HepG2 (cell line): Measurements from ENCODE around the gene BTN1A1. TPM values are rescaled to one million over a fixed set of nuclear protein-coding genes. Genes with fewer than 3 reads are reported as not detected.

Source experiments
- ATF6 ChIP-seq: sonication (generic); formaldehyde crosslinking; conservative IDR thresholded peaks from 2 replicates; pipeline ENCODE4 v1.4.0; 2020; ENCODE audit warnings: missing genetic modification reagents
- CBX5 ChIP-seq: sonication (generic); formaldehyde crosslinking; IDR thresholded peaks from 2 replicates; pipeline ENCODE4 v1.4.0; 2020; ENCODE audit warnings: missing genetic modification reagents, borderline replicate concordance
- CCDC6 ChIP-seq: sonication (generic); formaldehyde crosslinking; IDR thresholded peaks from 2 replicates; pipeline ENCODE4 v1.8.1; 2022; ENCODE audit warnings: mild to moderate bottlenecking, missing genetic modification reagents, moderate library complexity
- EED ChIP-seq: sonication (generic); formaldehyde crosslinking; IDR thresholded peaks from 2 replicates; pipeline ENCODE4 v1.5.0; 2020; ENCODE audit warnings: mild to moderate bottlenecking, missing genetic modification reagents
- HIVEP1 ChIP-seq: sonication (generic); formaldehyde crosslinking; IDR thresholded peaks from 2 replicates; pipeline ENCODE4 v1.4.0; 2020; ENCODE audit warnings: mild to moderate bottlenecking, missing genetic modification reagents
- IKZF5 ChIP-seq: IDR thresholded peaks from 2 replicates; pipeline ENCODE4 v1.6.1; 2018; ENCODE audit warnings: missing genetic modification reagents, mild to moderate bottlenecking, missing compliant biosample characterization
- KAT2B ChIP-seq: fragments of 150-350 bp; IDR thresholded peaks from 2 replicates; pipeline ENCODE4 v1.6.1; 2014; ENCODE audit warnings: low read depth, low read length, borderline replicate concordance
- MIXL1 ChIP-seq: IDR thresholded peaks from 2 replicates; pipeline ENCODE4 v1.6.1; 2016
- MLXIP ChIP-seq: sonication (generic); formaldehyde crosslinking; IDR thresholded peaks from 2 replicates; pipeline ENCODE4 v1.9.0; 2021; ENCODE audit warnings: missing genetic modification reagents, borderline replicate concordance
- NCOR1 ChIP-seq: fragments of 200-600 bp; sonication (generic); IDR thresholded peaks from 2 replicates; pipeline ENCODE4 v1.7.0; 2017; ENCODE audit warnings: antibody characterized with exemption, low read length, borderline replicate concordance
- PBX2 ChIP-seq: IDR thresholded peaks from 2 replicates; pipeline ENCODE4 v1.6.1; 2016; ENCODE audit warnings: control low read depth
- PTBP1 ChIP-seq: fragments of 200-400 bp; formaldehyde crosslinking; IDR thresholded peaks from 2 replicates; pipeline ENCODE4 v1.6.1; 2018; ENCODE audit warnings: low read length, low read depth; ENCODE audit not compliant: poor library complexity, severe bottlenecking
- SALL1 ChIP-seq: sonication (generic); formaldehyde crosslinking; IDR thresholded peaks from 2 replicates; pipeline ENCODE4 v1.8.0; 2022; ENCODE audit warnings: mild to moderate bottlenecking, missing genetic modification reagents
- SMAD9 ChIP-seq: sonication (generic); formaldehyde crosslinking; IDR thresholded peaks from 2 replicates; pipeline ENCODE4 v1.5.1; 2020; ENCODE audit warnings: mild to moderate bottlenecking, missing genetic modification reagents
- SYNCRIP ChIP-seq: fragments of 200-400 bp; formaldehyde crosslinking; IDR thresholded peaks from 2 replicates; pipeline ENCODE4 v1.6.1; 2018; ENCODE audit warnings: mild to moderate bottlenecking, low read depth, low read length; ENCODE audit not compliant: insufficient read depth
- ZNF510 ChIP-seq: sonication (generic); formaldehyde crosslinking; IDR thresholded peaks from 2 replicates; pipeline ENCODE4 v1.4.0; 2020; ENCODE audit warnings: low read depth, mild to moderate bottlenecking, missing genetic modification reagents
- polyA plus RNA-seq, 8 experiments: library from polyadenylated mRNA; depleted of rRNA in 3 of 8; stranded (reverse) in 7 of 8; unstranded in 1 of 8; fragments of >200 nt; fragmentation: Illumina TruSeq in 4 of 8; extraction: Trizol in 4 of 8; gene quantifications; 2 replicates each; pipeline versions ENCODE4 v1.2.1 to v1.2.3, GENCODE V29; 2011 to 2016; ENCODE audit warnings: low read depth in 4 of 8, missing spikeins in 1 of 8, mixed read lengths in 1 of 8; ENCODE audit not compliant: insufficient read depth in 1 of 8
- total RNA-seq, 5 experiments: library from RNA; depleted of rRNA; stranded (reverse); fragments of >200 nt; fragmentation: Illumina TruSeq; extraction: Trizol; gene quantifications; 2 replicates each; pipeline ENCODE4 v1.2.3, GENCODE V29; 2016; ENCODE audit warnings: low read depth in 1 of 5
- TF ChIP-seq, protein P1 (sequence below): sonication (generic); formaldehyde crosslinking; IDR thresholded peaks from 2 replicates; pipeline ENCODE4 v1.9.0; 2021; ENCODE audit warnings: missing genetic modification reagents, borderline replicate concordance
- TF ChIP-seq, protein P2 (sequence below): IDR thresholded peaks from 2 replicates; pipeline ENCODE4 v1.6.1; 2016; ENCODE audit warnings: missing genetic modification reagents, missing compliant biosample characterization

Gene BTN1A1
- total and polyA plus RNA-seq, 2 of the 13 experiments (the other 11 are each of a cell fraction or from before 2014, with no cell fraction given) = 0.04 TPM; not detected in 1

DNA sequence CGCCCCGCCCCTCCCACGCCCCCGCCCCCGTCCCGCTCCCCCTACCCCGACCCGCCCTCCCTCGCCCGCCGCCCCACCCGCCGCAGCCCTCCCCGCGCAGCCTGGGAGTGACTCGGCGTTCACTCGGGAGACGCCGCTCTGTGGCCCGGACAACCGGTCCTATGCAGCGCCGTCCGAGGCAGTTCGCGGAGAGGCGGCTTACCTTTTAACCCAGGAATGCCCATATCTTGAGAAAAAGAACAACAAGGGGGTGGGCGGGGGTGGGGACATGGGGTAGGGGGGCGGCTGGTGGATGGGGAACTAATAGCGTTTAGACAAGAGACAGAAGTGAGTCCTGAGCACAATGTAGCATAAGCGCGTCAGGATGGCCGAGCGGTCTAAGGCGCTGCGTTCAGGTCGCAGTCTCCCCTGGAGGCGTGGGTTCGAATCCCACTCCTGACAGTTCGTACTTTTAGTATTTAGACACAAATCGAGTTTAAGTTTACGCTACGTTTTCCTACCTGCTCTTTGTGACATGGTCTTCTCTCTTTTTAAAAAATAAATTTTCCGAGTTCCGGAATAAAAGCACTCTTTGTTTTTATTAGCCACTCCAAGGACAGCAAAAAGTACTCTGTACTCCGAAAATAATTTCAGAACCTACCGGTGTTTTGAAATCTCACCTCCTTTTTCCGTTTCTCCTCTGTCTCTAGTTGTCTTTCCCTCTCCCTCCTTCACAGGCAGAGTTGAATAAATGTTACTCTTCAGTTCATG lies 20.9 kb downstream of the BTN1A1 start (continued):
- TF ChIP-seq MLXIP (CRISPR knock-in tag) = no peak
- TF ChIP-seq IKZF5 (CRISPR knock-in tag) = peak; percentile 76
- TF ChIP-seq, protein P1, sequence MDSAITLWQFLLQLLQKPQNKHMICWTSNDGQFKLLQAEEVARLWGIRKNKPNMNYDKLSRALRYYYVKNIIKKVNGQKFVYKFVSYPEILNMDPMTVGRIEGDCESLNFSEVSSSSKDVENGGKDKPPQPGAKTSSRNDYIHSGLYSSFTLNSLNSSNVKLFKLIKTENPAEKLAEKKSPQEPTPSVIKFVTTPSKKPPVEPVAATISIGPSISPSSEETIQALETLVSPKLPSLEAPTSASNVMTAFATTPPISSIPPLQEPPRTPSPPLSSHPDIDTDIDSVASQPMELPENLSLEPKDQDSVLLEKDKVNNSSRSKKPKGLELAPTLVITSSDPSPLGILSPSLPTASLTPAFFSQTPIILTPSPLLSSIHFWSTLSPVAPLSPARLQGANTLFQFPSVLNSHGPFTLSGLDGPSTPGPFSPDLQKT = 0 out of 2 replicates have a peak, but pooled peaks have one; percentile 49
- TF ChIP-seq EED = no peak
- no peak for TF ChIP-seq ZNF510 (CRISPR knock-in tag)
- no peak for TF ChIP-seq KAT2B
- peak; percentile 65; the same call in 1 of the 2 replicates for TF ChIP-seq SALL1 (CRISPR knock-in tag)
- no peak for TF ChIP-seq PTBP1
- no peak for TF ChIP-seq HIVEP1
- peak; percentile 64; the same call in 1 of the 2 replicates for TF ChIP-seq MIXL1
- peak; percentile 52; the same call in 1 of the 2 replicates for TF ChIP-seq NCOR1
- TF ChIP-seq ATF6 (CRISPR knock-in tag) = peak; percentile 57; the same call in 1 of the 2 replicates
- TF ChIP-seq SYNCRIP = no peak
- TF ChIP-seq PBX2 (CRISPR knock-in tag) = no peak
- no peak for TF ChIP-seq SMAD9 (CRISPR knock-in tag)
- TF ChIP-seq, protein P2, sequence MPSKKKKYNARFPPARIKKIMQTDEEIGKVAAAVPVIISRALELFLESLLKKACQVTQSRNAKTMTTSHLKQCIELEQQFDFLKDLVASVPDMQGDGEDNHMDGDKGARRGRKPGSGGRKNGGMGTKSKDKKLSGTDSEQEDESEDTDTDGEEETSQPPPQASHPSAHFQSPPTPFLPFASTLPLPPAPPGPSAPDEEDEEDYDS (CRISPR knock-in tag) = peak; percentile 47; the same call in 1 of the 2 replicates
- TF ChIP-seq CCDC6 (CRISPR knock-in tag) = no peak
- peak; percentile 77; the same call in 1 of the 2 replicates for TF ChIP-seq CBX5
